Measurements from ENCODE around the gene PDE11A. TPM values are rescaled to one million over a fixed set of nuclear protein-coding genes. Genes with fewer than 3 reads are reported as not detected.

Gene PDE11A
- total and polyA plus RNA-seq, 2 of the 13 experiments (the other 11 are each of a cell fraction or from before 2014, with no cell fraction given) = 1.2 to 1.7 TPM

DNA sequence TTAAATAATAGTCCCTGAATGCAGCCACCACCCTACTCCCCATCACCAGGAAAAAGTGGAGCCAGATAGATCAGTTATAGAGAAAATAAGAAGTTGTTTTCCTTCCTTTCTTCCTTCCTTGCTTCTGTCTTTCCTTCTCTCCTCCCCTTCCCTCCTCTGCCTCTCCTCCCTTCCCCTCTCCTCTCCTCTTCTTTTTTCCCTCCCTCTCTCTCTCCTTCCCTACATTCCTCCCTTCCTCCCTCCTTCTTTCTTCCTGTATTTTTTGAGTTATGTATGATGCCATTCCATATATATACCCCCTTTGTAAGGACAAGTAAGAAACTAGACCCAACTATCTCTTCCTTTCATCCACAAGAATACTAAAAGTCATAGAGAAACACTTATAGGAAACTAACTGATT is 414.3 kb downstream of the PDE11A start:
- no peaks in the 10 kb centered on the region for H3K27me3 ChIP-seq (ENCODE audit: control insufficient read depth in 1 of 2, insufficient read depth in 2 of 2, low read length in 2 of 2)
- no peak overlapping the region for H2AFZ ChIP-seq (ENCODE audit: low read length)
- ATAC-seq (no peak), DNase-seq (ENCODE audit: low spot score) (no peak), FAIRE-seq (no peak)
- no peak overlapping the region for H3K9ac ChIP-seq (ENCODE audit: insufficient read depth, low read depth, low read length)
- H3K4me1 ChIP-seq (ENCODE audit: insufficient read depth, low read length) = no peaks in the 10 kb centered on the region
- H3K4me2 ChIP-seq (ENCODE audit: low read depth, low read length) = no peak overlapping the region
- H3K9me3 ChIP-seq (ENCODE audit: low read length) = no peaks in the 10 kb centered on the region
- no peak overlapping the region for H3K4me3 ChIP-seq (replicated peaks in 1 of 3; ENCODE audit: insufficient read depth in 1 of 3, low read depth in 2 of 3, low read length in 3 of 3)
- intact Hi-C loops (cut with micrococcal nuclease; ENCODE audit: unreplicated experiment) (no loop called here), in situ Hi-C loops (cut with HindIII; ENCODE audit: extremely low pct_ligation_motif_present, low pct_unique_long_range_greater_than_20kb) (no loop called here)
- H3K36me3 ChIP-seq (replicated peaks in 1 of 2; ENCODE audit: control insufficient read depth in 1 of 2, insufficient read depth in 2 of 2, low read length in 2 of 2) = no peaks in the 10 kb centered on the region
- H3K27ac ChIP-seq (ENCODE audit: extremely low read length, insufficient read depth, low read length) = no peak overlapping the region
- no peaks in the 10 kb centered on the region for H3K79me2 ChIP-seq (ENCODE audit: insufficient read depth, low read length)
- ChIA-PET CTCF (ENCODE audit: low intra/inter-chr PET ratio, low total read pairs) (no interaction called here), POLR2A (no interaction called here)
- TF ChIP-seq HNRNPK (IDR thresholded peaks at IDR 0.05; ENCODE audit: low read depth, low read length, poor library complexity, severe bottlenecking) (peak; percentile 22), ZNF670 (CRISPR knock-in tag; IDR thresholded peaks at IDR 0.05; ENCODE audit: borderline replicate concordance) (no peak), ZNF143 (CRISPR knock-in tag; IDR thresholded peaks at IDR 0.05) (no peak)
- no TSS peak for BruUV-seq (replicated peaks)
- no peaks in the 10 kb centered on the region for H4K20me1 ChIP-seq (ENCODE audit: insufficient read depth, low read length)

DNA sequence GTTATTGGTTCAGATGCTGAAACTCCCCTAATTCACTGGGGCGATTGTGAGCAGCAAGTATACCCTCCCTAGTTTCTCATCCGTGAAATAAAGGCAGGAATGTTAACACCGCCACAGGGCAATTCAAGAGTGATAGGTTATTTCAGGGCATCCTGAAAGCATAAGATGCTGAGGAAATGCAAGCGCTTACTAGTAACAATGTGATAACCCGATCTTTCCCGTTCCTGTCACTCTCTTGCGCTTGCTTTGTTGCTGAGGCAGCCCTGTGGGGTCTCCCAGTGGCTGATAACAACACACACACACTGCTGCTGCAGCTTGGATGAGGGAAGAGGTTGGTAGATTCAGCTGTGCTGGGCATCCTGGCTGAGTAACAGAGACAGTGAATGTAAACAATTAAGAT is 420.7 kb downstream of the PDE11A start:
- Histone ChIP-seq H3K4me3 (replicated peaks in 1 of 3; ENCODE audit: insufficient read depth in 1 of 3, low read depth in 2 of 3, low read length in 3 of 3) (no peak overlapping the region), H2AFZ (ENCODE audit: low read length) (no peak overlapping the region), H3K36me3 (replicated peaks in 1 of 2; ENCODE audit: control insufficient read depth in 1 of 2, insufficient read depth in 2 of 2, low read length in 2 of 2) (no peaks in the 10 kb centered on the region), H3K9me3 (ENCODE audit: low read length) (no peaks in the 10 kb centered on the region), H3K4me1 (ENCODE audit: insufficient read depth, low read length) (no peaks in the 10 kb centered on the region), H3K79me2 (ENCODE audit: insufficient read depth, low read length) (no peaks in the 10 kb centered on the region), H3K4me2 (ENCODE audit: low read depth, low read length) (no peak overlapping the region), H4K20me1 (ENCODE audit: insufficient read depth, low read length) (no peaks in the 10 kb centered on the region), H3K27ac (ENCODE audit: extremely low read length, insufficient read depth, low read length) (no peak overlapping the region), H3K27me3 (ENCODE audit: control insufficient read depth in 1 of 2, insufficient read depth in 2 of 2, low read length in 2 of 2) (peaks cover 0 to 7% of the 10 kb centered on the region in 2 experiments; a peak in 1 of 5 replicates), H3K9ac (ENCODE audit: insufficient read depth, low read depth, low read length) (no peak overlapping the region)
- BruUV-seq (replicated peaks) = no TSS peak
- intact Hi-C loops (cut with micrococcal nuclease; ENCODE audit: unreplicated experiment) (no loop called here), in situ Hi-C loops (cut with HindIII; ENCODE audit: extremely low pct_ligation_motif_present, low pct_unique_long_range_greater_than_20kb) (no loop called here)
- DNase-seq (ENCODE audit: low spot score) (no peak), FAIRE-seq (no peak), ATAC-seq (no peak; the same call in 2 of the 3 replicates)
- 38% methylated on average over 7 of the region's 7 CpGs for WGBS (ENCODE audit: low lambda C conversion rate)
- ChIA-PET POLR2A (no interaction called here), CTCF (ENCODE audit: low intra/inter-chr PET ratio, low total read pairs) (no interaction called here)
- no peak for TF ChIP-seq BRD4 (CRISPR knock-in tag; IDR thresholded peaks at IDR 0.05)
- no peak for TF ChIP-seq ZNF451 (CRISPR knock-in tag; IDR thresholded peaks at IDR 0.05)
- TF ChIP-seq, protein P1, sequence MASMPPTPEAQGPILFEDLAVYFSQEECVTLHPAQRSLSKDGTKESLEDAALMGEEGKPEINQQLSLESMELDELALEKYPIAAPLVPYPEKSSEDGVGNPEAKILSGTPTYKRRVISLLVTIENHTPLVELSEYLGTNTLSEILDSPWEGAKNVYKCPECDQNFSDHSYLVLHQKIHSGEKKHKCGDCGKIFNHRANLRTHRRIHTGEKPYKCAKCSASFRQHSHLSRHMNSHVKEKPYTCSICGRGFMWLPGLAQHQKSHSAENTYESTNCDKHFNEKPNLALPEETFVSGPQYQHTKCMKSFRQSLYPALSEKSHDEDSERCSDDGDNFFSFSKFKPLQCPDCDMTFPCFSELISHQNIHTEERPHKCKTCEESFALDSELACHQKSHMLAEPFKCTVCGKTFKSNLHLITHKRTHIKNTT (CRISPR knock-in tag; IDR thresholded peaks at IDR 0.05) = no peak
- TF ChIP-seq AGO1 (IDR thresholded peaks at IDR 0.05; ENCODE audit: low read depth, low read length, poor library complexity, severe bottlenecking) = no peak
- TF ChIP-seq, protein P2, sequence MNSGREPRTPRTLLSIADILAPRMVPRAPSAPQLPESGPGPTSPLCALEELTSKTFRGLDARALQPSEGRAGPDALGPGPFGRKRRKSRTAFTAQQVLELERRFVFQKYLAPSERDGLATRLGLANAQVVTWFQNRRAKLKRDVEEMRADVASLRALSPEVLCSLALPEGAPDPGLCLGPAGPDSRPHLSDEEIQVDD (CRISPR knock-in tag; IDR thresholded peaks at IDR 0.05; ENCODE audit: borderline replicate concordance) = no peak
- no peak for TF ChIP-seq ZNF256 (CRISPR knock-in tag; conservative IDR thresholded peaks at IDR 0.05)
- TF ChIP-seq, protein P3, sequence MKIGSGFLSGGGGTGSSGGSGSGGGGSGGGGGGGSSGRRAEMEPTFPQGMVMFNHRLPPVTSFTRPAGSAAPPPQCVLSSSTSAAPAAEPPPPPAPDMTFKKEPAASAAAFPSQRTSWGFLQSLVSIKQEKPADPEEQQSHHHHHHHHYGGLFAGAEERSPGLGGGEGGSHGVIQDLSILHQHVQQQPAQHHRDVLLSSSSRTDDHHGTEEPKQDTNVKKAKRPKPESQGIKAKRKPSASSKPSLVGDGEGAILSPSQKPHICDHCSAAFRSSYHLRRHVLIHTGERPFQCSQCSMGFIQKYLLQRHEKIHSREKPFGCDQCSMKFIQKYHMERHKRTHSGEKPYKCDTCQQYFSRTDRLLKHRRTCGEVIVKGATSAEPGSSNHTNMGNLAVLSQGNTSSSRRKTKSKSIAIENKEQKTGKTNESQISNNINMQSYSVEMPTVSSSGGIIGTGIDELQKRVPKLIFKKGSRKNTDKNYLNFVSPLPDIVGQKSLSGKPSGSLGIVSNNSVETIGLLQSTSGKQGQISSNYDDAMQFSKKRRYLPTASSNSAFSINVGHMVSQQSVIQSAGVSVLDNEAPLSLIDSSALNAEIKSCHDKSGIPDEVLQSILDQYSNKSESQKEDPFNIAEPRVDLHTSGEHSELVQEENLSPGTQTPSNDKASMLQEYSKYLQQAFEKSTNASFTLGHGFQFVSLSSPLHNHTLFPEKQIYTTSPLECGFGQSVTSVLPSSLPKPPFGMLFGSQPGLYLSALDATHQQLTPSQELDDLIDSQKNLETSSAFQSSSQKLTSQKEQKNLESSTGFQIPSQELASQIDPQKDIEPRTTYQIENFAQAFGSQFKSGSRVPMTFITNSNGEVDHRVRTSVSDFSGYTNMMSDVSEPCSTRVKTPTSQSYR (CRISPR knock-in tag; IDR thresholded peaks at IDR 0.05; ENCODE audit: borderline replicate concordance) = no peak
- no peak for TF ChIP-seq ZNF432 (CRISPR knock-in tag; IDR thresholded peaks at IDR 0.05; ENCODE audit: borderline replicate concordance)
